Measurements from ENCODE around the gene ARMS2. TPM values are rescaled to one million over a fixed set of nuclear protein-coding genes. Genes with fewer than 3 reads are reported as not detected.
A peak's percentile ranks its signal among the peaks of the same experiment; 100 is the strongest.

ARMS2 gene
- total and polyA plus RNA-seq, 2 of the 13 experiments (the other 11 are each of a cell fraction or from before 2014, with no cell fraction given): not detected

GRCh38 chr10:122445904-122446303 lies 8.5 kb upstream of the ARMS2 start (continued):
- no peak for TF ChIP-seq ZNF160 (CRISPR knock-in tag; IDR thresholded peaks at IDR 0.05)

- no peaks in the 10 kb centered on the region for H3K36me3 ChIP-seq (replicated peaks in 1 of 2; ENCODE audit: control insufficient read depth in 1 of 2, insufficient read depth in 2 of 2, low read length in 2 of 2)
- H3K9ac ChIP-seq (ENCODE audit: insufficient read depth, low read depth, low read length): no peak overlapping the region
- peaks cover 10% of the 10 kb centered on the region for H3K4me1 ChIP-seq (ENCODE audit: insufficient read depth, low read length)
- ChIA-PET POLR2A (no interaction called here), CTCF (ENCODE audit: low intra/inter-chr PET ratio, low total read pairs) (no interaction called here)
- WGBS (ENCODE audit: low lambda C conversion rate): 18% methylated on average over 2 of the region's 2 CpGs
- no TSS peak for BruUV-seq (replicated peaks)
- no peaks in the 10 kb centered on the region for H3K79me2 ChIP-seq (ENCODE audit: insufficient read depth, low read length)
- in situ Hi-C loops (cut with HindIII; ENCODE audit: extremely low pct_ligation_motif_present, low pct_unique_long_range_greater_than_20kb): no loop called here
- no peak overlapping the region for H3K27ac ChIP-seq (ENCODE audit: extremely low read length, insufficient read depth, low read length)
- no peak overlapping the region for H3K4me2 ChIP-seq (ENCODE audit: low read depth, low read length)
- intact Hi-C loops (cut with micrococcal nuclease; ENCODE audit: unreplicated experiment): loop anchor here (10.0 kb wide), 1 partner anchor 118 kb away; the partner anchor contains the start of gene DMBT1
- peak; percentile 60 for ATAC-seq
- no peak overlapping the region for H3K4me3 ChIP-seq (replicated peaks in 1 of 3; ENCODE audit: insufficient read depth in 1 of 3, low read depth in 2 of 3, low read length in 3 of 3)
- H3K9me3 ChIP-seq (ENCODE audit: low read length): no peaks in the 10 kb centered on the region
- no peak for FAIRE-seq
- no peaks in the 10 kb centered on the region for H4K20me1 ChIP-seq (ENCODE audit: insufficient read depth, low read length)
- no peak overlapping the region for H2AFZ ChIP-seq (ENCODE audit: low read length)
- TF ChIP-seq MIXL1 (CRISPR knock-in tag; IDR thresholded peaks at IDR 0.05) (no peak), SOX6 (IDR thresholded peaks at IDR 0.05) (no peak), SOX6 (CRISPR knock-in tag; IDR thresholded peaks at IDR 0.05) (no peak), PLRG1 (conservative IDR thresholded peaks at IDR 0.05) (no peak), ZNF639 (CRISPR knock-in tag; conservative IDR thresholded peaks at IDR 0.05) (no peak), ZNF235 (CRISPR knock-in tag; IDR thresholded peaks at IDR 0.05; ENCODE audit: borderline replicate concordance) (no peak), ZNF891 (CRISPR knock-in tag; IDR thresholded peaks at IDR 0.05) (no peak), ELF1 (CRISPR knock-in tag; IDR thresholded peaks at IDR 0.05) (no peak), RELA (CRISPR knock-in tag; IDR thresholded peaks at IDR 0.05) (no peak), HNF4G (IDR thresholded peaks at IDR 0.05; ENCODE audit: borderline replicate concordance, low read depth, low read length) (no peak), HNF4G (CRISPR knock-in tag; IDR thresholded peaks at IDR 0.05; ENCODE audit: borderline replicate concordance, low read depth) (no peak), ZNF775 (CRISPR knock-in tag; IDR thresholded peaks at IDR 0.05; ENCODE audit: borderline replicate concordance) (no peak), BCL3 (CRISPR knock-in tag; IDR thresholded peaks at IDR 0.05) (no peak), ZNF674 (CRISPR knock-in tag; IDR thresholded peaks at IDR 0.05; ENCODE audit: low read depth) (no peak), ATF3 (CRISPR knock-in tag; IDR thresholded peaks at IDR 0.05) (no peak), ZNF343 (CRISPR knock-in tag; IDR thresholded peaks at IDR 0.05) (no peak)
- DNase-seq (ENCODE audit: low spot score): no peak
- H3K27me3 ChIP-seq (ENCODE audit: control insufficient read depth in 1 of 2, insufficient read depth in 2 of 2, low read length in 2 of 2): peaks cover 0 to 28% of the 10 kb centered on the region in 2 experiments; a peak in 3 of 5 replicates
Measured at GRCh38 chr10:122446668-122447423, 7.6 kb upstream of the ARMS2 start.

Data from HepG2 (cell line).